Hepatocyte (in vitro differentiated cells): ENCODE data around the gene GRID1.

Experiments
- CTCF ChIP-seq: fragments of 200-600 bp; sonication (generic); IDR thresholded peaks from 2 replicates; pipeline ENCODE4 v1.5.1; 2016; ENCODE audit warnings: antibody characterized with exemption, mild to moderate bottlenecking; ENCODE audit not compliant: poor library complexity
- EZH2 ChIP-seq: fragments of 200-600 bp; sonication (generic); IDR thresholded peaks from 2 replicates; pipeline ENCODE4 v1.6.1; 2016; ENCODE audit warnings: antibody characterized with exemption, mild to moderate bottlenecking, borderline replicate concordance

DNA sequence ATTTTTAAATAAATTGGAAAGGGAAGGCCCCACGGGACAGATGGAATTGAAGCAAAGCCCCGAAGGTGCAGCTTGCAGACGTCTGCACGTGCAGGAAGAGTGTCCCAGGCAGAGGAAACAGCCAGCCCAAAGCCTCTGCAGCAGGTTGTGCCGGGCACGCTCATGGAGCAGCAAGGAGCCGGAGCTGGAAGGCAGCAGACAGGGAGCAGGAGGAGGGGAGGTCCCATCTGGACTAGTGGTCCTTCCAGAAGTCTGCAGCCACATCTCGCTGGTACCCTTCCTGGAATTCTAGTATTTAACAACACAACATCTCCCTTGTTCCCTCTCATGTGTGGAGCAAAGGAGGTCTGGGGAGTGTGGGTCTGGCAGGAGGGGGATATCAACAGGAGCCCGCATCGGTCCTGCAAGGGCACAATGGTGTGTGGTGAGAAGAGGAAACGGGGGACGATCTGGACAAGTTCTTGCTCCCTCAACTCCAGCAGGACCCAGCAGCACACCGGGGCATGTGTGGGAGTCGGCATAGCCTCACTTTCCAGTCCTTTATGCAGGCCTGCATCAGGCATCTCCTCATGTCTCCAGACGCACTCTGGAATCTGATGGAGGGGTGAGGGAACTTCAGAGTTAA is 169.3 kb downstream of the GRID1 start:
- TF ChIP-seq EZH2 (no peak), CTCF (no peak)
